ENCODE results near the gene CDON. TPM values are rescaled to one million over a fixed set of nuclear protein-coding genes. Genes with fewer than 3 reads are reported as not detected.

CDON gene
- total RNA-seq, 1 donor from 2014 or later = 0.24 TPM

DNA sequence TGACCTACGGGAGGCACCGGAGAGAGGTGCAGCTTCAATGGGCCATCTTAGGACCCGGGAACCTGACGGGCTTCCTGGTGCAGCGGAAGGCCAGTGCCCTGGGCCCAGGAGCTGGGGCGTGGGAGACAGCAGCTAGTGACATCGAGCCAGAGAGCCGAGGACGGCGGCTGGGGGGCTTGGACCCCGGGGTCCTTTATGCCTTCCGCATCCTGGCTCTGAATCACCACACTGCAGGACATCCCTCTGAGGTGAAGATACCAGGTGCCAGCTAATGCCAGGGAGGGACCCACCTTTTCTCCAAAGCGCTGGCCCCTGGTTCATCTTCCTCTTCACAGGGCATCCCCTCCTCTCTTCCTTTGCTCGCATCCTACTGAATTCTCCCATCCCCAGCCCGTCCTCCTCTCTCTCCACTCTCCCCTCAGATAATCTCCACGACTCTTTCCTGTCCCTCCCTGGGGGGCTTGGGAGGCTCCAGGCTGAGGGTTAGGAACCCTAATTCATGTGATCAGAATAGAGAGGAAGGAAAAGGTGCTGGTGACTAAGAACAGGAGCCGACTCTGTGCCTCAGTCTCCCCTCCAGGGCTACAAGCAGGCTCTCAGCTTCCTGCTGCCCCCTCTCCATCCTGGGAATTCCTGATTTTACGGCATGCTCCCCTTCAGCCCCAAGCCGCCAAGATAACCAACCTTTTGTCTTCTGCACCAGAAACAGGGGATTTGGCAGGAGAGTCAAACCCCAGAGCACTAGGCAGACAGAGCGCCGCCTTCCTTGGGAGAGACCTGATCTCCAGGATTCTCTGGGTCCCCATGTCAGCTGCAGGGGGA, 108.3 kb downstream of the CDON start:
- DNase-seq (no peak), ATAC-seq (ENCODE audit: low read depth) (no peak)
- POLR2A ChIA-PET = no interaction called here
- Mint-ChIP-seq H3K36me3 (ENCODE audit: low read depth) (no peaks in the 10 kb centered on the region), H3K4me3 (no peak overlapping the region), H3K27ac (no peak overlapping the region), H3K4me1 (no peaks in the 10 kb centered on the region), H3K9me3 (no peaks in the 10 kb centered on the region), H3K27me3 (peaks cover 4% of the 10 kb centered on the region)
- CTCF ChIA-PET = no interaction called here
- intact Hi-C loops (cut with micrococcal nuclease) = no loop called here
- TF ChIP-seq, protein P1, sequence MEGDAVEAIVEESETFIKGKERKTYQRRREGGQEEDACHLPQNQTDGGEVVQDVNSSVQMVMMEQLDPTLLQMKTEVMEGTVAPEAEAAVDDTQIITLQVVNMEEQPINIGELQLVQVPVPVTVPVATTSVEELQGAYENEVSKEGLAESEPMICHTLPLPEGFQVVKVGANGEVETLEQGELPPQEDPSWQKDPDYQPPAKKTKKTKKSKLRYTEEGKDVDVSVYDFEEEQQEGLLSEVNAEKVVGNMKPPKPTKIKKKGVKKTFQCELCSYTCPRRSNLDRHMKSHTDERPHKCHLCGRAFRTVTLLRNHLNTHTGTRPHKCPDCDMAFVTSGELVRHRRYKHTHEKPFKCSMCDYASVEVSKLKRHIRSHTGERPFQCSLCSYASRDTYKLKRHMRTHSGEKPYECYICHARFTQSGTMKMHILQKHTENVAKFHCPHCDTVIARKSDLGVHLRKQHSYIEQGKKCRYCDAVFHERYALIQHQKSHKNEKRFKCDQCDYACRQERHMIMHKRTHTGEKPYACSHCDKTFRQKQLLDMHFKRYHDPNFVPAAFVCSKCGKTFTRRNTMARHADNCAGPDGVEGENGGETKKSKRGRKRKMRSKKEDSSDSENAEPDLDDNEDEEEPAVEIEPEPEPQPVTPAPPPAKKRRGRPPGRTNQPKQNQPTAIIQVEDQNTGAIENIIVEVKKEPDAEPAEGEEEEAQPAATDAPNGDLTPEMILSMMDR (IDR thresholded peaks at IDR 0.05) = no peak

DNA sequence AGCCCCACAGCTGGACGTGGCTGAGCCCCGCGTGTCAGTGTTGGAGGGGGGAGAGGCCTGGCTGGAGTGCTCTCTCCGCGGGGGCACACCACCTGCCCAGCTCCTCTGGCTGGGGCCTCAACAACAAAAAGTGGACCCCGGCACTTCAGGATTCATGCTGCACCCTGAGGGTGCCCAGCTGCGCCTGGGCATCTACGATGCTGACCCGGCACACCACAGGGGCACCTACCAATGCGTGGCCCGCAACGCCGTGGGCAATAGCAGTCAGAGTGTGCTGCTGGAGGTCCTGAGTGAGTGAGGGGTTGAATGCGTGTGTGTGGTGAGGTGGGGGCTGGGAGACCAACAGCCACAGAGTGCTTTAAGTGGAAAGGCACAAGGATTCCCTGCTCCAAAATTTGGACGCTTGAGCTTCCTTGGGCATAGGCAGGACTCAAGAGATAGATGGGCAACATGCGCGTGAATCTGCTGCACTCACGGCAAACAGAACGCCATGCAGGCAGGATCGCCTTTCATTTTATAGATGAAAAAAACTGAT, 109.2 kb downstream of the CDON start:
- CTCF ChIA-PET = no interaction called here

DNA sequence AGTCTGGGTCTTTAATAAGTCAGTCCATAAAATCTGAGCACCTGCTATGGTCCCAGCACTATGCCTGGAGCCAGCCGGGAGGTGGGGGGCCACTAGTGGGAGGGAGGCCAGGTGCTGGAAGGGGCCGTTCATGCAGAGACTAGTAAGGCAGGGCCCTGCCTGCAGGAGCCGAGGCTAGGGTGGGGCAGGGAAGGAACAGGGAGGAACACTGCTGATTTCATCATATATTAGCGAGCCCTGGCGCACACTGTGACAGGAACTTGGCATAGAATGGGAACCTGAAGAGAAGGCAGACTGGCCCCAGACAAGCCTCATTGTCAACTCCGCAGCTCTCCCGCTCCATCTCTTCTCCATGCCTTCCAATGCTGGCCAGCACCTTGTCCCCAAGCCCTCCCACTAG, 109.7 kb downstream of the CDON start:
- POLR2A ChIA-PET = no interaction called here
- Mint-ChIP-seq H3K36me3 (ENCODE audit: low read depth) (no peaks in the 10 kb centered on the region), H3K9me3 (no peaks in the 10 kb centered on the region), H3K27me3 (peaks cover 4% of the 10 kb centered on the region), H3K4me1 (no peaks in the 10 kb centered on the region), H3K4me3 (no peak overlapping the region), H3K27ac (no peak overlapping the region)
- DNase-seq (no peak), ATAC-seq (ENCODE audit: low read depth) (no peak)
- TF ChIP-seq, protein P1 (IDR thresholded peaks at IDR 0.05) = no peak
- intact Hi-C loops (cut with micrococcal nuclease) = no loop called here
- CTCF ChIA-PET = no interaction called here

More for the DNA sequence above, 109.2 kb downstream of the CDON start:
- H3K27ac Mint-ChIP-seq = no peak overlapping the region
- no peak overlapping the region for H3K4me3 Mint-ChIP-seq
- H3K36me3 Mint-ChIP-seq (ENCODE audit: low read depth) = no peaks in the 10 kb centered on the region
- ATAC-seq (ENCODE audit: low read depth) = no peak
- POLR2A ChIA-PET = no interaction called here
- H3K4me1 Mint-ChIP-seq = no peaks in the 10 kb centered on the region
- H3K27me3 Mint-ChIP-seq = peaks cover 4% of the 10 kb centered on the region
- H3K9me3 Mint-ChIP-seq = no peaks in the 10 kb centered on the region
- DNase-seq = no peak
- TF ChIP-seq, protein P1 (IDR thresholded peaks at IDR 0.05) = no peak
- intact Hi-C loops (cut with micrococcal nuclease) = no loop called here

DNA sequence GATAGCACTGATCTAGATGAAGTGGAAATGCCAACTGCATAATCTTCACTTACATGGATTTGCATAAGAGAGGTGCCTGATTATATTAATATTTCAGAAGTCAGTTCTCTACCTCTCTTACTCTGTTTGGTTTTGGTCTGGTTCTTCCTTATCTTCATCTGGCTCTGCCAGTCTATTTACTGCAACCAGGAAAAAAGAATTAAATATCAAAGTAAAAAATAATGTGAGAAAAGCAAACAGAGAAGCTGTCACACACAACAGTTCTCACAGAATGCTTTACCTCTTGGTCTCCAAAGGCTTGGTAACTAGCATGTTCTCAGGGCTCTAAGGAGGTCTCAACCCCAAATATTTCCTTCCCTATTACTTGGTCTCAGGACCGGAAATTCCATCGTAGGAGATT, 110.1 kb downstream of the CDON start:
- no peaks in the 10 kb centered on the region for H3K9me3 Mint-ChIP-seq
- H3K36me3 Mint-ChIP-seq (ENCODE audit: low read depth) = no peaks in the 10 kb centered on the region
- DNase-seq (no peak), ATAC-seq (ENCODE audit: low read depth) (no peak)
- intact Hi-C loops (cut with micrococcal nuclease) = no loop called here
- no peak overlapping the region for H3K4me3 Mint-ChIP-seq
- TF ChIP-seq, protein P1 (IDR thresholded peaks at IDR 0.05) = no peak
- CTCF ChIA-PET = no interaction called here
- H3K4me1 Mint-ChIP-seq = no peaks in the 10 kb centered on the region
- H3K27ac Mint-ChIP-seq = no peak overlapping the region
- H3K27me3 Mint-ChIP-seq = peaks cover 4% of the 10 kb centered on the region
- POLR2A ChIA-PET = no interaction called here

DNA sequence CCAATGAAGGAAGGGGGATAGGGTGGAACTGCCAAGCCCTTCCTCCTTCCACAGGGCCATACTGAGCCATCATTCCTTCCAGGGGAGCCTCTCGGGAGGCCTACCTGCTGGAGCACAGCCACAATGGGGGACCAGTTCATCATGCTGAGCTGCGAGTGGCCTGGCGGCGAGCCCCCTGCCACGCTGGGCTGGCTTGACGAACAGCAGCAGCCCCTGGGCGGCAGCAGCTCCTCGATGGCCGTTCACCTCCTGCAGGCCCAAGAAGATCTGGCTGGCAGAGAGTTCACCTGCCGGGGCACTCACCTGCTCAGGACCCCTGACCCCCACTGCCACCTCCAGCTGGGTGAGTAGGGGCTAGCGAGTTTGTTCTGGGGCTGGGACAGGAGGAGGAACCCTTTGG, 110.9 kb downstream of the CDON start:
- H3K4me3 Mint-ChIP-seq = no peak overlapping the region
- TF ChIP-seq, protein P1 (IDR thresholded peaks at IDR 0.05) = no peak
- intact Hi-C loops (cut with micrococcal nuclease) = no loop called here
- H3K4me1 Mint-ChIP-seq = no peaks in the 10 kb centered on the region
- H3K27me3 Mint-ChIP-seq = peaks cover 7% of the 10 kb centered on the region
- H3K36me3 Mint-ChIP-seq (ENCODE audit: low read depth) = no peaks in the 10 kb centered on the region
- ChIA-PET CTCF (no interaction called here), POLR2A (no interaction called here)
- no peaks in the 10 kb centered on the region for H3K9me3 Mint-ChIP-seq
- no peak for DNase-seq
- ATAC-seq (ENCODE audit: low read depth) = no peak
- H3K27ac Mint-ChIP-seq = no peak overlapping the region
